ENCODE data around the gene CRTC3. TPM values are rescaled to one million over a fixed set of nuclear protein-coding genes. Genes with fewer than 3 reads are reported as not detected.
A peak's percentile ranks its signal among the peaks of the same experiment; 100 is the strongest.
"Not testable (repeated sequence)": the region's sequence is repeated elsewhere in the genome, so short reads cannot be mapped to it uniquely, and the experiment has no call there.

CRTC3 gene
- total RNA-seq, 2 donors from 2014 or later, result 44.1 to 69.4 TPM

DNA sequence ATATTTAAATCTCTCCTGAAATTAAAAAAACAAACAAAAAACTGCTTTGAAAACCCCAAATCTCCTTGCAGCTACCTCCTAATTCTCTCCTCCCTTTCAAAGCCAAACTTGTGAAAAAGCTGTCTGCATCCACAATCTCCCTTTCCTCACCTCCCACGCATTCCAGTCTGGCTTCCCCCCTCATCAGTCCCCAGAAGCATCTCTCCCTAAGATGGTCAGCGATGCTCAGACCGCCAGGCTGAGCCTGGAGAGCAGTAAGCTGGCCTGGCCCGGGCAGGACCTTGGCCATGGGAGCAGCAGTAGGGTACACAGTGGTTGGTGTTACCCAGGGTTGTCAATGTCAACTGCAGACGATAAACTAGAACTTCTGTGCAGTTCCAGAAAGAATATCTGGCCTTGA is 154.6 kb downstream of the CRTC3 start:
- peaks cover 12 to 26% of the 10 kb centered on the region in 2 donors for H3K4me1 Mint-ChIP-seq (ENCODE audit: low read depth in 2 of 2)

DNA sequence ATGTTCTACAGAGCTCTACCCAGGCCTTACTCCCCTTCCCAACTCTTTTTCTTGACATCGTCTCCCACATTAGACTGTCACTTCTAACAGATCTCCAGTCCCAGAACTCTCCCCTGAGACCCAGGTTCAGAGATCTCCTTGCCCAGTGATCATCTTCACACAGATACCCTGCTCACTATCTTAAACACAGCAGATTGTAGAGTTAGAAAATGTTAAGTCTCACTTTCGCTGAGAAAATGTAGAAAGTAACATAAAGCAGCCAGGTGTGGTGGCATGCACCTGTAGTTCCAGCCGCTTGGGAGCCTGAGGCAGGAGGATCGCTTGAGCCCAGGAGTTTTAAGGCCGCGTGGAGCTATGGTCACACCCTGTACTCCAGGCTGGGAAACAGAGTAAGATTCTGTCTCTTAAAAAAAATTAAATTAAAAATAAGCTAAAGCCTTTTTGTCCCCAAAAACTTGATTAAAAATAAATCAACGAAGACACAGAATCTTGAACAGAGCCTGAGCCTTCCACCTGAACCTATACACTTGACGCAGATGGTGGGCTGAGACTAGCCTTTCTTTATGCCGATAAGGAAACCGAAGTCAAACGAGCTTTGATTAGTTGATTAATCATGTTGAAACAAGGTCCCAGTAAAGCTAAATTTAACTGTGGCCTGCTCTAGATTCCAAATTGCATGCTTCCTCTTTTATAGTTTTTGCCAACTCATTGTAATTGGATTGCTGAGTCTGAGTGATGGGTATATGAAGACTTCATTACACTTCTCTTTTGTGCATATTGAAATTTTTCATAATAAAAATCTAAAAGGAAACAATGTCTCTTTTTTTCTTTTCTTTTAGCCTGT is 156.1 kb downstream of the CRTC3 start:
- H3K4me1 Mint-ChIP-seq (ENCODE audit: low read depth in 2 of 2), result peaks cover 12 to 26% of the 10 kb centered on the region in 2 donors
- peak; percentile 6 for DNase-seq (ENCODE audit: low spot score)

More for the DNA sequence above, 154.6 kb downstream of the CRTC3 start:
- peaks cover 0 to 3% of the 10 kb centered on the region in 2 donors for H3K27me3 Mint-ChIP-seq
- H3K9me3 Mint-ChIP-seq, result no peaks in the 10 kb centered on the region
- H3K27ac Mint-ChIP-seq, result peak overlapping the region; percentile 71 to 89
- ATAC-seq (no peak), DNase-seq (ENCODE audit: low spot score) (no peak)
- H3K4me3 Mint-ChIP-seq, result no peak overlapping the region
- no peaks in the 10 kb centered on the region for H3K36me3 Mint-ChIP-seq

DNA sequence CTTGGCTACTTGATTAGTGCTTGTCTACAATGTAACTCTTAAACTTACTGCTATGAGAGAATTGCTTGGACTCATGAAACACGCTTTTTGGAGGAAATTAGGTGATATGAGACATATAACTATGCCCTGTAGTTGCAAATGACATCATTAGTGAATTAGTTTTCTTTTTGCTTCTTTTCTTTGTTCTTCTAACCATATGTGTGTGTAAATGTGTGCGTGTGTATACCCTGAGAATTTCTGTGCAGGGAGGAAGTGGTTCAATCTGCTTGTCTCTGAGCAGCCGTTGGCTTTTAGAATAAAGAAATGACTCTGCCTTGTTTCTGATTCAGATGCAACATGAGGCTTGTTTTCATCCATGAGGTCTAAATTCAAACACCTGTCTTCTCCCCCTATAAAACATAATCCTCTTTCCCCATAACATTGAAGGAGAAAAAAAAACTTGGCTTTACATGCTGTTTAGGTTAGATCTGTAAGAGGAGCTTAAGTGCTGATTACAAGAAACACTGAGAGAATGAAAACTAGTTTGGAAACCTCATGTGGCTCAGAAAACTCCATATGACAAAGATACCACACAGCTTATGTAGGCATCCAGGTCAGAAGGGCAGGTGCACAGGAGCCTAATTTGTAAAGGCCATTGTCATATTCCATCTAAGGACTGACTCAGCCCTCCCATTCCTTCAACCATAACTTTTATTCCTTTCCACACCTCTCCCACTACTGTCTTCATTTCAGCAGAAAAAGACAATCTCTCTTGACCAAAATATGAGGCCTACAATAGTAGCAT is 156.9 kb downstream of the CRTC3 start:
- H3K27ac Mint-ChIP-seq, result peak overlapping the region; percentile 72 to 89
- H3K4me3 Mint-ChIP-seq, result peak overlapping the region; percentile 44

More for the DNA sequence above, 156.1 kb downstream of the CRTC3 start:
- peak in 1 of 2 donors; percentile 4 for ATAC-seq
- peak overlapping the region; percentile 72 to 89 for H3K27ac Mint-ChIP-seq
- peak overlapping the region; percentile 44 for H3K4me3 Mint-ChIP-seq
- H3K27me3 Mint-ChIP-seq, result peaks cover 0 to 3% of the 10 kb centered on the region in 2 donors
- H3K9me3 Mint-ChIP-seq, result no peaks in the 10 kb centered on the region
- no peaks in the 10 kb centered on the region for H3K36me3 Mint-ChIP-seq

DNA sequence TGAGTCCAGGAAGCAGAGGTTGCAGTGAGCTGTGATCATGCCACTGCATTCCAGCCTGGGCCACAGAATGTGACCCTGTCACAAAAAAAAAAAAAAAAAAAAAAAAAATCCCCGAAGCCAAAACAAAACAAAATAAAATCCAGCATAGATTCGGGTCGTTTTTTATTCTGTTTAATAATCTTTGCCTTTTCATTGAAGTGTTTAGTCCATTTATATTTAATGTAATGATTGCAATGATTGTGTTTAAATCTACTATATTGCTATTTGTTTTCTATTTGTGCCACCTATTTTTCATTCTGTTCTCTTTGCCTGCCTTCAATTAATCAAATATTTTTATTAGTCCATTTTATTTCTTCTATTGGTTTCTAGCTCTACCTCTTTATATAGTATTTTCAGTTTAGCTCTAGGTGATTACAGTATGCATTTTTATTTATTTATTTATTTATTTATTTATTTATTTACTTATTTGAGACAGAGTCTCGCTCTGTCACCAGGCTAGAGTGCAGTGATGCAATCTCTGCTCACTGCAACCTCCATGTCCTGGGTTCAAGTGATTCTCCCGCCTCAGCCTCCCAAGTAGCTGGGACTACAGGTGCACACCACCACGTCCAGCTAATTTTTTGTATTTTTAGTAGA is 159.7 kb downstream of the CRTC3 start:
- H3K27me3 Mint-ChIP-seq, H3K9me3 Mint-ChIP-seq, H3K4me3 Mint-ChIP-seq, ATAC-seq, H3K36me3 Mint-ChIP-seq, H3K27ac Mint-ChIP-seq: not testable (repeated sequence)
- H3K4me1 Mint-ChIP-seq (ENCODE audit: low read depth in 2 of 2), result peaks cover 15 to 37% of the 10 kb centered on the region in 2 donors
- peak; percentile 2 for DNase-seq (ENCODE audit: low spot score)

More for the DNA sequence above, 156.9 kb downstream of the CRTC3 start:
- peaks cover 12 to 28% of the 10 kb centered on the region in 2 donors for H3K4me1 Mint-ChIP-seq (ENCODE audit: low read depth in 2 of 2)
- peaks cover 0 to 3% of the 10 kb centered on the region in 2 donors for H3K27me3 Mint-ChIP-seq
- H3K9me3 Mint-ChIP-seq, result no peaks in the 10 kb centered on the region
- H3K36me3 Mint-ChIP-seq, result no peaks in the 10 kb centered on the region
- ATAC-seq (peak; percentile 79 to 95), DNase-seq (ENCODE audit: low spot score) (peak; percentile 41)

DNA sequence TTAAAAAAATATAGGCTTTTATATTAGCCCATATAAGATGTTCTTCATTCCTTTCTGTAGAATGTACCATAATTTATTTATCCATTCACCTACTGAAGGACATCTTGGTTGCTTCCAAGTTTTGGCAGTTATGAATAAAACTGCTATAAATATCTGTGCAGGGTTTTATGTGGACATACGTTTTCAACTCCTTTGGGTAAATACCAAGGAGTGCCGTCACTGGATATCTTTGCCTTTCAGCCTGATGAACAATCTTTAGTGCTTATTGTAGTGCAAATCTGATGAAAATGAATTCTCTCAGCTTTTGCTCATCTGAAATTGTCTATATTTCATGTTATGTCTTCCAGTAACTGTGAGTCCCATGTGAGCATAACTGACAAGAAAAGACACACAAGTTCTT is 160.9 kb downstream of the CRTC3 start:
- Mint-ChIP-seq H3K27me3 (no peaks in the 10 kb centered on the region), H3K27ac (no peak overlapping the region), H3K9me3 (no peaks in the 10 kb centered on the region), H3K36me3 (no peaks in the 10 kb centered on the region), H3K4me3 (no peak overlapping the region), H3K4me1 (ENCODE audit: low read depth in 2 of 2) (peaks cover 13 to 31% of the 10 kb centered on the region in 2 donors)
- ATAC-seq, result no peak
- peak; percentile 15 for DNase-seq (ENCODE audit: low spot score)

DNA sequence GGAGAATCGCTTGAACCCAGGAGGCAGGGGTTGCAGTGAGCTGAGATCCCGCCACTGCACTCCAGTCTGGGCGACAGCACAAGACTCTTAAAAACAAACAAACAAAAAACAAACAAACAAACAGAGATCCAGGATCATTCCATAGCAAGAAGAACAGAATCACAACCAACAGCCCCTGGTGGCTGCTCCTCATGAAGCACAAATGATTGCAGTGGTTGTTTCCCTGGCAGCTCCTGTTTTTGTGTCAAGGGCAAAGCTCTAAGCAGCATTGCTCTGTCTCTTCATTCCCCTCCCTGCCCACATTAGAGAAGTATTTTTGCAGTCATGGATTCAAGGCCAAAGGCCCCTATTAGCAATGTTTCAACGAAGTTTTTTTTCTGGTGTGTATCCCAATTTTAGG is 161.6 kb downstream of the CRTC3 start:
- no peaks in the 10 kb centered on the region for H3K9me3 Mint-ChIP-seq
- H3K4me3 Mint-ChIP-seq, result no peak overlapping the region

DNA sequence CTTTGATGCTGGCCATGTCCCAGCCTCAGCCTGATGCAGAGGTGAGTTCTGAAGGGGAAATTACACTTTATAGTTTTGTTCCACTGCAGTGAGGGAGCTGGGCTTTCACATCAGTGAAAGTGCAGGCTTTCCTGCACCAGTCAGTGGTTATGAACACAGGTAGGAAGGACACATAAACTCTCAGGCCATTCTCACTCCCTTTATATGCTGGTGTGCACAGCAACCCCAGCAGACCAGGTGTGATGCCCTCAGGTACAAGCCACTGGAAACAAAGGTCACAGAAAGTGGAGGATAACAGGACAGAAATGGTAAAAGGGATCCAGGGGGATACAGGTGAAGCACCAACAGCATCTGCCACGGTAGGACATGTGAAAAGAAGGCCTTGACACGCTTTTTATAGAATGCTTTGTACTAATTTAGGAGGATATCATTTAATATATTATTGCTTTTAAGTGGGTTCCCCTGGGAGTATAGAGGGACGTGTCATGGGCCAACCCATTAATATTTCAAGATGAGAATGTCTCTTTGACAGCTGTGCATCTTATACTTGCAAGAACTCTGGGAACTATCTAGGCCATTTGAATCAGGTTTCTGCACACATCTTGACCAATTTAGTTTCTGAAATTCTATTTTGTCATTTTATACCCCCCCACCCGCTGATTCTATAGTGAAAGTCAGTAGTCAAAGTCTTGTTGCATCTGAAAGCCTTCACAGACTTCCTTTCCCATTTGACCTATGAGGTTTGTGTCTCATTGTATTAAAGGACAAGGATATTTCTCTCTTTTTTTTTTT is 162.5 kb downstream of the CRTC3 start:
- H3K4me3 Mint-ChIP-seq, result no peak overlapping the region
- H3K9me3 Mint-ChIP-seq, result no peaks in the 10 kb centered on the region
- H3K27me3 Mint-ChIP-seq, result no peaks in the 10 kb centered on the region
- peak overlapping the region in 1 of 2 donors; percentile 7 for H3K27ac Mint-ChIP-seq
- ATAC-seq (no peak), DNase-seq (ENCODE audit: low spot score) (no peak)
- H3K36me3 Mint-ChIP-seq, result no peaks in the 10 kb centered on the region
- peaks cover 6 to 16% of the 10 kb centered on the region in 2 donors for H3K4me1 Mint-ChIP-seq (ENCODE audit: low read depth in 2 of 2)

More for the DNA sequence above, 161.6 kb downstream of the CRTC3 start:
- Mint-ChIP-seq H3K4me1 (ENCODE audit: low read depth in 2 of 2) (peaks cover 11 to 25% of the 10 kb centered on the region in 2 donors), H3K27me3 (no peaks in the 10 kb centered on the region), H3K36me3 (no peaks in the 10 kb centered on the region), H3K27ac (peak overlapping the region in 1 of 2 donors; percentile 7)
- ATAC-seq (no peak), DNase-seq (ENCODE audit: low spot score) (no peak)

Other genes with a start within 250 kb of the CRTC3 start
- 1 to 10 TPM; 1.3 to 1.4 TPM for gene ZNF774, start 177.6 kb upstream of the CRTC3 start, total RNA-seq
- 100 to 1,000 TPM; 222 to 382 TPM for gene IQGAP1, start 141.7 kb upstream of the CRTC3 start, total RNA-seq
- 10 to 100 TPM; 49.6 to 58.7 TPM for gene BLM, start 187.4 kb downstream of the CRTC3 start, total RNA-seq